Stimulated activated naive CD8-positive, alpha-beta T cell treated with anti-CD3 and anti-CD28 coated beads, Interleukin-15, amount 100 ng/mL, for 72 hours (primary cell): Measurements from ENCODE around the gene KIF5C.

ENCODE experiments used
- ATAC-seq: fragments of 150-1000 bp; cut with Tn5 transposase; 2 replicates; pipeline ENCODE4 v1.10.0; 2021; ENCODE audit warnings: mild to moderate bottlenecking, moderate library complexity
- DNase-seq, 2 donors: peaks; one replicate each; pipeline ENCODE4 v3.0.0; 2021 to 2022
- H3K27ac Mint-ChIP-seq, 2 donors: one replicate each; pipeline ENCODE4 v1.8.0; 2022; ENCODE audit warnings: mild to moderate bottlenecking in 2 of 2, mixed read lengths in 2 of 2, moderate library complexity in 2 of 2
- H3K27me3 Mint-ChIP-seq: one replicate; pipeline ENCODE4 v1.8.0; 2022; ENCODE audit warnings: mixed read lengths
- H3K4me1 Mint-ChIP-seq: one replicate; pipeline ENCODE4 v1.8.0; 2022; ENCODE audit warnings: mild to moderate bottlenecking, mixed read lengths
- H3K4me3 Mint-ChIP-seq, 2 donors: one replicate each; pipeline ENCODE4 v1.8.0; 2022; ENCODE audit warnings: mild to moderate bottlenecking in 2 of 2, mixed read lengths in 2 of 2, moderate library complexity in 1 of 2
- H3K9me3 Mint-ChIP-seq, 2 donors: one replicate each; pipeline ENCODE4 v1.8.0; 2022; ENCODE audit warnings: mixed read lengths in 2 of 2

The KIF5C gene

GRCh38 chr2:148876595-148877402, 1.8 kb downstream of the KIF5C start:
- peaks cover 5% of the 10 kb centered on the region in 2 donors for H3K9me3 Mint-ChIP-seq
- peaks cover 34% of the 10 kb centered on the region for H3K27me3 Mint-ChIP-seq
- H3K4me1 Mint-ChIP-seq: peaks cover 14% of the 10 kb centered on the region
- peak overlapping the region; percentile 28 to 75 for H3K27ac Mint-ChIP-seq
- ATAC-seq: peak; percentile 62
- H3K4me3 Mint-ChIP-seq: peak overlapping the region; percentile 82 to 92
- DNase-seq: peak; percentile 38 to 63

- peaks cover 31% of the 10 kb centered on the region for H3K27me3 Mint-ChIP-seq
- peaks cover 5% of the 10 kb centered on the region in 2 donors for H3K9me3 Mint-ChIP-seq
- DNase-seq (no peak), ATAC-seq (no peak)
- peaks cover 14% of the 10 kb centered on the region for H3K4me1 Mint-ChIP-seq
- peak overlapping the region; percentile 82 to 92 for H3K4me3 Mint-ChIP-seq
- H3K27ac Mint-ChIP-seq: no peak overlapping the region
These were observed 2.3 kb downstream of the KIF5C start for GRCh38 chr2:148877403-148877740.

GRCh38 chr2:148880636-148881035, 5.6 kb downstream of the KIF5C start:
- DNase-seq: no peak
- H3K4me3 Mint-ChIP-seq: no peak overlapping the region

GRCh38 chr2:148882051-148882450, 7.0 kb downstream of the KIF5C start:
- H3K4me1 Mint-ChIP-seq: peaks cover 4% of the 10 kb centered on the region
- peaks cover 33% of the 10 kb centered on the region for H3K27me3 Mint-ChIP-seq
- H3K27ac Mint-ChIP-seq: no peak overlapping the region

More at GRCh38 chr2:148880636-148881035, 5.6 kb downstream of the KIF5C start:
- ATAC-seq: no peak
- H3K27ac Mint-ChIP-seq: no peak overlapping the region
- peaks cover 14% of the 10 kb centered on the region for H3K4me1 Mint-ChIP-seq
- H3K27me3 Mint-ChIP-seq: peaks cover 34% of the 10 kb centered on the region
- H3K9me3 Mint-ChIP-seq: peaks cover 5% of the 10 kb centered on the region in 2 donors

GRCh38 chr2:148885209-148885608, 10.2 kb downstream of the KIF5C start:
- Mint-ChIP-seq H3K4me3 (no peak overlapping the region), H3K27me3 (peaks cover 60% of the 10 kb centered on the region), H3K27ac (no peak overlapping the region), H3K9me3 (peaks cover 5% of the 10 kb centered on the region in 2 donors), H3K4me1 (peaks cover 17% of the 10 kb centered on the region)
- DNase-seq (no peak), ATAC-seq (no peak)

More at GRCh38 chr2:148882051-148882450, 7.0 kb downstream of the KIF5C start:
- DNase-seq (no peak), ATAC-seq (no peak)
- Mint-ChIP-seq H3K9me3 (peaks cover 5% of the 10 kb centered on the region in 2 donors), H3K4me3 (no peak overlapping the region)

- DNase-seq: no peak
- Mint-ChIP-seq H3K27ac (no peak overlapping the region), H3K9me3 (no peaks in the 10 kb centered on the region), H3K4me3 (no peak overlapping the region), H3K27me3 (peaks cover 63% of the 10 kb centered on the region), H3K4me1 (peaks cover 17% of the 10 kb centered on the region)
- no peak for ATAC-seq
These were observed 11.0 kb downstream of the KIF5C start for GRCh38 chr2:148885988-148886387.

GRCh38 chr2:148887350-148888002, 12.4 kb downstream of the KIF5C start:
- no peak for DNase-seq
- Mint-ChIP-seq H3K4me3 (peak overlapping the region; percentile 78 to 85), H3K27ac (peak overlapping the region in 1 of 2 donors; percentile 52), H3K4me1 (peaks cover 17% of the 10 kb centered on the region), H3K9me3 (peaks cover 0 to 7% of the 10 kb centered on the region in 2 donors), H3K27me3 (peaks cover 59% of the 10 kb centered on the region)
- ATAC-seq: no peak

GRCh38 chr2:148888003-148888501, 13.0 kb downstream of the KIF5C start:
- Mint-ChIP-seq H3K4me1 (peaks cover 17% of the 10 kb centered on the region), H3K27me3 (peaks cover 56% of the 10 kb centered on the region), H3K27ac (peak overlapping the region; percentile 52 to 80), H3K9me3 (peaks cover 4 to 13% of the 10 kb centered on the region in 2 donors), H3K4me3 (peak overlapping the region; percentile 78 to 85)
- ATAC-seq (peak; percentile 84), DNase-seq (peak; percentile 16 to 26)

GRCh38 chr2:148888986-148889385, 14.0 kb downstream of the KIF5C start:
- H3K27me3 Mint-ChIP-seq: peaks cover 64% of the 10 kb centered on the region
- no peak for DNase-seq
- H3K27ac Mint-ChIP-seq: no peak overlapping the region
- H3K9me3 Mint-ChIP-seq: peaks cover 13 to 19% of the 10 kb centered on the region in 2 donors
- peaks cover 24% of the 10 kb centered on the region for H3K4me1 Mint-ChIP-seq
- peak overlapping the region; percentile 78 to 85 for H3K4me3 Mint-ChIP-seq
- no peak for ATAC-seq

- Mint-ChIP-seq H3K9me3 (peaks cover 14 to 19% of the 10 kb centered on the region in 2 donors), H3K4me3 (no peak overlapping the region), H3K4me1 (peaks cover 7% of the 10 kb centered on the region), H3K27ac (no peak overlapping the region), H3K27me3 (peaks cover 25% of the 10 kb centered on the region)
- ATAC-seq (no peak), DNase-seq (no peak)
These were observed 18.9 kb downstream of the KIF5C start for GRCh38 chr2:148893906-148894305.

- DNase-seq: no peak
- Mint-ChIP-seq H3K4me1 (peaks cover 7% of the 10 kb centered on the region), H3K27me3 (peaks cover 8% of the 10 kb centered on the region), H3K27ac (peak overlapping the region in 1 of 2 donors; percentile 30), H3K9me3 (peaks cover 14 to 19% of the 10 kb centered on the region in 2 donors), H3K4me3 (no peak overlapping the region)
- no peak for ATAC-seq
These were observed 21.1 kb downstream of the KIF5C start for GRCh38 chr2:148896136-148896535.

- Mint-ChIP-seq H3K27ac (no peak overlapping the region), H3K4me1 (no peaks in the 10 kb centered on the region), H3K9me3 (no peaks in the 10 kb centered on the region), H3K4me3 (no peak overlapping the region), H3K27me3 (peaks cover 7% of the 10 kb centered on the region)
- no peak for ATAC-seq
- DNase-seq: no peak
These were observed 24.8 kb downstream of the KIF5C start for GRCh38 chr2:148899638-148900318.

GRCh38 chr2:148900350-148900837, 25.4 kb downstream of the KIF5C start:
- no peak for ATAC-seq

GRCh38 chr2:148901142-148901541, 26.1 kb downstream of the KIF5C start:
- Mint-ChIP-seq H3K27me3 (peaks cover 7% of the 10 kb centered on the region), H3K27ac (peak overlapping the region in 1 of 2 donors; percentile 20), H3K9me3 (peaks cover 6% of the 10 kb centered on the region in 2 donors), H3K4me3 (no peak overlapping the region), H3K4me1 (no peaks in the 10 kb centered on the region)
- ATAC-seq: no peak
- no peak for DNase-seq

More at GRCh38 chr2:148900350-148900837, 25.4 kb downstream of the KIF5C start:
- DNase-seq: no peak
- no peaks in the 10 kb centered on the region for H3K4me1 Mint-ChIP-seq
- peaks cover 7% of the 10 kb centered on the region for H3K27me3 Mint-ChIP-seq
- H3K9me3 Mint-ChIP-seq: peaks cover under 1 to 4% of the 10 kb centered on the region in 2 donors
- H3K4me3 Mint-ChIP-seq: no peak overlapping the region
- H3K27ac Mint-ChIP-seq: no peak overlapping the region

GRCh38 chr2:148902798-148903197, 27.8 kb downstream of the KIF5C start:
- Mint-ChIP-seq H3K4me1 (no peaks in the 10 kb centered on the region), H3K4me3 (no peak overlapping the region), H3K9me3 (peaks cover 6% of the 10 kb centered on the region in 2 donors), H3K27me3 (peaks cover 7% of the 10 kb centered on the region), H3K27ac (no peak overlapping the region)
- ATAC-seq: no peak
- no peak for DNase-seq
